GM21526 (cell line): Measurements from ENCODE around the gene CDC42SE1.
A peak's percentile ranks its signal among the peaks of the same experiment; 100 is the strongest.
"Not testable (repeated sequence)": the region's sequence is repeated elsewhere in the genome, so short reads cannot be mapped to it uniquely, and the experiment has no call there.

Source experiments
- ATAC-seq: cut with Tn5 transposase; IDR thresholded peaks from one replicate; pipeline ENCODE4 v1.9.1; 2021; ENCODE audit warnings: moderate library complexity; ENCODE audit not compliant: unreplicated experiment, low FRiP score

The CDC42SE1 gene

GRCh38 chr1:151059109-151060006 lies at the start of gene CDC42SE1:
Gene CDC42SE1, minus strand, starts transcription at chr1:151059622. Its CDS starts 3,892 bp downstream, at chr1:151055730.
- ATAC-seq: peak; percentile 80

GRCh38 chr1:151108331-151108730 lies 48.9 kb upstream of the CDC42SE1 start:
- no peak for ATAC-seq

- ATAC-seq: no peak
Observed at GRCh38 chr1:151106894-151107293, 47.5 kb upstream of the CDC42SE1 start.

GRCh38 chr1:151104630-151105029 lies 45.2 kb upstream of the CDC42SE1 start:
- no peak for ATAC-seq

GRCh38 chr1:151098126-151098525 lies 38.7 kb upstream of the CDC42SE1 start:
- ATAC-seq: no peak

- ATAC-seq: not testable (repeated sequence)
Observed at GRCh38 chr1:151097426-151097825, 38.0 kb upstream of the CDC42SE1 start.

- no peak for ATAC-seq
Observed at GRCh38 chr1:151085953-151086559, 26.6 kb upstream of the CDC42SE1 start.

GRCh38 chr1:151072224-151072623 lies 12.8 kb upstream of the CDC42SE1 start:
- ATAC-seq: no peak

GRCh38 chr1:151070474-151071276 lies 11.3 kb upstream of the CDC42SE1 start, which contains the start of gene GABPB2:
Gene GABPB2, plus strand, starts transcription at chr1:151070761. Its CDS starts 17,429 bp downstream, at chr1:151088190.
- ATAC-seq: peak; percentile 59

- no peak for ATAC-seq
Observed at GRCh38 chr1:151069103-151069486, 9.7 kb upstream of the CDC42SE1 start.

GRCh38 chr1:151067185-151067584 lies 7.8 kb upstream of the CDC42SE1 start:
- no peak for ATAC-seq

GRCh38 chr1:151065089-151065645 lies 5.7 kb upstream of the CDC42SE1 start:
- no peak for ATAC-seq

- no peak for ATAC-seq
Observed at GRCh38 chr1:151062741-151063371, 3.4 kb upstream of the CDC42SE1 start.

- ATAC-seq: no peak
Observed at GRCh38 chr1:151061704-151062103, 2.3 kb upstream of the CDC42SE1 start.

- ATAC-seq: no peak
Observed at GRCh38 chr1:151060657-151061421, 1.4 kb upstream of the CDC42SE1 start.

- no peak for ATAC-seq
Observed at GRCh38 chr1:151060007-151060656, 710 bp upstream of the CDC42SE1 start, which contains the start of gene MLLT11. Gene MLLT11, plus strand, starts transcription at chr1:151060397. Its CDS starts 6,828 bp downstream, at chr1:151067225.

GRCh38 chr1:151058692-151059091 lies 730 bp downstream of the CDC42SE1 start:
- ATAC-seq: no peak

GRCh38 chr1:151056149-151056548 lies 3.3 kb downstream of the CDC42SE1 start:
- ATAC-seq: no peak

GRCh38 chr1:151055581-151055980 lies 3.8 kb downstream of the CDC42SE1 start:
- ATAC-seq: no peak
